GM12878 (cell line): ENCODE measurements around the gene PHACTR3. TPM values are rescaled to one million over a fixed set of nuclear protein-coding genes. Genes with fewer than 3 reads are reported as not detected.

Source experiments
- ATAC-seq: fragments of 200-7000 bp; cut with Tn5 transposase; 3 replicates; pipeline ENCODE4 v1.9.1; 2020; ENCODE audit warnings: mild to moderate bottlenecking, moderate library complexity
- BruUV-seq: library from RNA; stranded (reverse); fragments of 400-500 nt; replicated peaks from 2 replicates; lab custom pipeline; 2021; lab: Mats Ljungman, UMichigan
- CTCF ChIA-PET: fragments of 300-600 bp; sonication (Branson Sonifier 250); formaldehyde crosslinking; extraction: SDS; loops from one replicate; lab custom pipeline; 2021; ENCODE audit warnings: inconsistent platforms; lab: Yijun Ruan, JAX
- POLR2A ChIA-PET: fragments of 350-600 bp; formaldehyde crosslinking; extraction: SDS; loops from one replicate; lab custom pipeline; 2021; ENCODE audit warnings: inconsistent platforms; lab: Charles Lee
- RAD21 ChIA-PET: fragments of 300-600 bp; sonication (Branson Sonifier 250); formaldehyde crosslinking; loops from one replicate; lab custom pipeline; 2023; ENCODE audit warnings: antibody characterized with exemption; ENCODE audit not compliant: unreplicated experiment; lab: Charles Lee
- SMC1A ChIA-PET: fragments of 300-600 bp; sonication (Branson Sonifier 250); formaldehyde crosslinking; loops from one replicate; lab custom pipeline; 2023; ENCODE audit not compliant: unreplicated experiment, uncharacterized antibody; lab: Charles Lee
- DNase-seq: peaks from one replicate; pipeline ENCODE4 v3.0.0-alpha.2; 2011; ENCODE audit warnings: low read depth, low spot score
- FAIRE-seq: peaks from 3 replicates; lab custom pipeline; 2011; peaks lifted over from hg19 to GRCh38; lab: Jason Lieb, UNC
- H2AFZ ChIP-seq: 2 replicates; pipeline ENCODE4 v1.6.0; 2011; ENCODE audit warnings: low read depth, low read length, control low read depth; ENCODE audit not compliant: control insufficient read depth
- H3K27ac ChIP-seq: 2 replicates; pipeline ENCODE4 v1.5.1; 2011; ENCODE audit warnings: control low read depth; ENCODE audit not compliant: control insufficient read depth, insufficient read depth
- H3K27me3 ChIP-seq, 2 experiments: replicated peaks in 1 of 2; 2 replicates each; pipeline versions ENCODE4 v1.6.0 to v1.6.1; 2011; ENCODE audit warnings: low read length in 1 of 2; ENCODE audit not compliant: control insufficient read depth in 2 of 2, insufficient read depth in 2 of 2
- H3K36me3 ChIP-seq, 2 experiments: 2 replicates each; pipeline ENCODE4 v1.5.1; 2011; ENCODE audit warnings: low read length in 1 of 2; ENCODE audit not compliant: control insufficient read depth in 2 of 2, insufficient read depth in 2 of 2
- H3K4me1 ChIP-seq: 2 replicates; pipeline ENCODE4 v1.6.1; 2011; ENCODE audit warnings: mild to moderate bottlenecking, low read length, moderate library complexity, mixed read lengths; ENCODE audit not compliant: control insufficient read depth, insufficient read depth
- H3K4me2 ChIP-seq: 2 replicates; pipeline ENCODE4 v1.6.0; 2011; ENCODE audit warnings: control low read depth; ENCODE audit not compliant: control insufficient read depth, insufficient read depth
- H3K4me3 ChIP-seq: fragments of 200-600 bp; sonication (generic); 2 replicates; pipeline ENCODE4 v1.5.1; 2016
- H3K79me2 ChIP-seq: 2 replicates; pipeline ENCODE4 v1.6.0; 2011; ENCODE audit warnings: low read length; ENCODE audit not compliant: control insufficient read depth, insufficient read depth
- H3K9ac ChIP-seq: 2 replicates; pipeline ENCODE4 v1.8.0; 2011; ENCODE audit warnings: low read length, control low read depth, mixed read lengths; ENCODE audit not compliant: control insufficient read depth, insufficient read depth
- H3K9me3 ChIP-seq: replicated peaks from 3 replicates; pipeline ENCODE4 v1.5.1; 2011; ENCODE audit warnings: mild to moderate bottlenecking, low read length; ENCODE audit not compliant: control insufficient read depth, insufficient read depth
- H4K20me1 ChIP-seq: 2 replicates; pipeline ENCODE4 v1.6.0; 2011; ENCODE audit not compliant: control insufficient read depth, insufficient read depth
- ASH2L ChIP-seq: fragments of 300-600, 200-600 bp; sonication (generic); IDR thresholded peaks from 2 replicates; pipeline ENCODE4 v1.6.1; 2017; ENCODE audit warnings: low read depth, mild to moderate bottlenecking, borderline replicate concordance
- BMI1 ChIP-seq: fragments of 450-650 bp; IDR thresholded peaks from 2 replicates; pipeline ENCODE4 v1.6.1; 2016; ENCODE audit warnings: mild to moderate bottlenecking, moderate library complexity, borderline replicate concordance
- CBFB ChIP-seq: IDR thresholded peaks from 2 replicates; pipeline ENCODE4 v1.6.1; 2016; ENCODE audit warnings: antibody characterized with exemption, low read depth
- CBX3 ChIP-seq: fragments of 200-600 bp; sonication (generic); IDR thresholded peaks from 2 replicates; pipeline ENCODE4 v1.6.1; 2016; ENCODE audit warnings: low read depth, borderline replicate concordance
- CEBPB ChIP-seq, 2 experiments: fragments of 150-350 bp in 1 of 2; IDR thresholded peaks; 2 replicates each; pipeline ENCODE4 v1.6.1; 2012 to 2014; ENCODE audit warnings: low read depth in 2 of 2, low read length in 2 of 2, borderline replicate concordance in 1 of 2, inconsistent platforms in 1 of 2
- EGR1 ChIP-seq, 2 experiments: IDR thresholded peaks; 1 replicate in 1 of 2; 2 replicates in 1 of 2; pipeline ENCODE4 v1.6.1; 2011 to 2012; ENCODE audit warnings: low read depth in 2 of 2, low read length in 2 of 2, borderline replicate concordance in 1 of 2, mild to moderate bottlenecking in 1 of 2, moderate library complexity in 1 of 2
- EZH2 ChIP-seq: IDR thresholded peaks from 2 replicates; pipeline ENCODE4 v1.6.1; 2012; ENCODE audit warnings: low read depth, mild to moderate bottlenecking, control low read depth, inconsistent platforms, low read length, borderline replicate concordance; ENCODE audit not compliant: control insufficient read depth
- HDAC6 ChIP-seq: fragments of 200-600 bp; sonication (generic); IDR thresholded peaks from one replicate; pipeline ENCODE4 v1.8.0; 2017; ENCODE audit warnings: antibody characterized with exemption; ENCODE audit not compliant: unreplicated experiment
- MYC ChIP-seq: IDR thresholded peaks from 2 replicates; pipeline ENCODE4 v1.6.1; 2011; ENCODE audit warnings: mild to moderate bottlenecking, low read length, moderate library complexity, inconsistent platforms; ENCODE audit not compliant: insufficient read depth, insufficient replicate concordance, insufficient read length, severe bottlenecking
- NFYB ChIP-seq: IDR thresholded peaks from 2 replicates; pipeline ENCODE4 v1.6.1; 2011; ENCODE audit warnings: low read depth, mild to moderate bottlenecking, low read length, improper control_type of control experiment, moderate library complexity; ENCODE audit not compliant: insufficient read depth
- NR2C1 ChIP-seq: fragments of 450-650 bp; IDR thresholded peaks from 2 replicates; pipeline ENCODE4 v1.6.1; 2017; ENCODE audit warnings: antibody characterized with exemption, mild to moderate bottlenecking, moderate library complexity
- NR2F1 ChIP-seq: fragments of 450-650 bp; conservative IDR thresholded peaks from 2 replicates; pipeline ENCODE4 v1.6.1; 2017; ENCODE audit warnings: mild to moderate bottlenecking
- SKIL ChIP-seq: fragments of 450-650 bp; IDR thresholded peaks from 2 replicates; pipeline ENCODE4 v1.6.1; 2017; ENCODE audit warnings: mild to moderate bottlenecking, low read depth, inconsistent platforms; ENCODE audit not compliant: poor library complexity, severe bottlenecking
- STAT3 ChIP-seq: IDR thresholded peaks from 2 replicates; pipeline ENCODE4 v1.6.1; 2011; ENCODE audit warnings: low read depth, low read length, improper control_type of control experiment
- TARDBP ChIP-seq: IDR thresholded peaks from 2 replicates; pipeline ENCODE4 v1.6.1; 2016; ENCODE audit warnings: borderline replicate concordance
- ZNF384 ChIP-seq: IDR thresholded peaks from 2 replicates; pipeline ENCODE4 v1.6.1; 2012; ENCODE audit warnings: low read depth, mild to moderate bottlenecking, low read length, improper control_type of control experiment, borderline replicate concordance
- WGBS: methylation state at CpG from one replicate; pipeline ENCODE4 v1.1.6; 2016; ENCODE audit warnings: low lambda C conversion rate; ENCODE audit not compliant: insufficient replicate concordance, insufficient coverage; ENCODE audit errors: missing lambda C conversion rate; 5-methylcytosine and 5-hydroxymethylcytosine counted together
- in situ Hi-C: fragments of 300-500 bp; cut with MboI; formaldehyde crosslinking; loops from 9 replicates; pipeline ENCODE4 v1.14.3; 2018; ENCODE audit warnings: mixed read lengths
- intact Hi-C: fragments of 100-400 bp; cut with micrococcal nuclease; formaldehyde crosslinking; loops from one replicate; pipeline ENCODE4 v1.14.2; 2022; ENCODE audit not compliant: unreplicated experiment
- polyA plus RNA-seq, 11 experiments: library from polyadenylated mRNA; depleted of rRNA in 4 of 11; unstranded in 6 of 11; stranded (reverse) in 5 of 11; fragments of >200 nt; fragmentation: Nextera tagmentation in 4 of 11; fragmentation: Illumina TruSeq in 1 of 11; extraction: Ambion mirVana in 4 of 11; extraction: Trizol in 1 of 11; gene quantifications; 1 replicate in 1 of 11; 2 replicates in 10 of 11; pipeline versions ENCODE4 v1.2.1 to v1.2.3, GENCODE V29; 2011 to 2016; ENCODE audit warnings: inconsistent platforms in 2 of 11, missing spikeins in 2 of 11, low read depth in 1 of 11
- total RNA-seq, 4 experiments: library from RNA; depleted of rRNA in 3 of 4; stranded (reverse); fragments of >200 nt in 3 of 4; fragmentation: Illumina TruSeq in 1 of 4; extraction: Trizol in 1 of 4; gene quantifications; 2 replicates each; pipeline versions ENCODE4 v1.2.1 to v1.2.3, GENCODE V29; 2013 to 2021
- TF ChIP-seq, protein P1 (sequence below): IDR thresholded peaks from 2 replicates; pipeline ENCODE4 v1.6.1; 2012; ENCODE audit warnings: low read depth, low read length, improper control_type of control experiment

The PHACTR3 gene
- total and polyA plus RNA-seq, 10 of the 15 experiments (the other 5 are each of a cell fraction or from before 2014, with no cell fraction given), result 0.17 to 2.7 (median 0.27) TPM; not detected in 1

- TF ChIP-seq SKIL (no peak), EZH2 (no peak), EGR1 (IDR thresholded peaks at IDR 0.05; ENCODE audit: borderline replicate concordance in 1 of 2, low read depth in 2 of 2, low read length in 2 of 2) (no peak), NFYB (no peak)
These were observed 170.8 kb downstream of the PHACTR3 start (continued) for GRCh38 chr20:59774921-59775686.

DNA sequence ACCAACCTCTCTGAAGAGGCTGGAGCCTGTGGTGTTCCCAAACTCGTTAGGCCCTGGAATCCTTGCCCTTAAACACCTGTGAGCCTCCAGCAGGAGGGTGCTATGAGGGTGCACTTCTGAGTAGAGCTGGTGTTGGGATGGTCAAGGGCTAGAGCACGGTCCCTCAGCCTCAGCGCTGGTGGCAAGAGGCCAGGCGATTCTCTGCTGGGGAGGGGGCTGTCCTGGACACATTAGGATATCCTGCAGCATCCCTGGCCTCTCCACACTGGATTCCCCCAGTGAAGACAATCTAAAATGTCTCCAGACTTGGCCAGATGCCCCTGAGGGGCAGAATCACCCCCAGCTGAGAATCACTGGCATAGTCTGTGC is 171.3 kb downstream of the PHACTR3 start:
- in situ Hi-C loops, result loop anchor here (25.0 kb wide), 1 partner anchor 1562 kb away; no protein-coding TSS in a partner anchor

More for the DNA sequence above, 171.3 kb downstream of the PHACTR3 start:
- FAIRE-seq, result no peak
- ChIA-PET RAD21 (no interaction called here), POLR2A (no interaction called here), SMC1A (no interaction called here), CTCF (interaction anchor here (1.1 kb wide), 1 partner anchor 43 kb away, joined by 3 read pairs; no protein-coding TSS in a partner anchor)
- DNase-seq, result no peak
- no peak overlapping the region for H3K4me2 ChIP-seq
- no peak overlapping the region for H2AFZ ChIP-seq
- no peaks in the 10 kb centered on the region for H3K79me2 ChIP-seq
- BruUV-seq, result no TSS peak
- no peaks in the 10 kb centered on the region for H3K9me3 ChIP-seq
- no peak overlapping the region for H3K9ac ChIP-seq
- intact Hi-C loops, result no loop called here
- no peaks in the 10 kb centered on the region for H3K27me3 ChIP-seq
- 28% methylated on average over 4 of the region's 4 CpGs for WGBS
- no peaks in the 10 kb centered on the region for H3K36me3 ChIP-seq
- TF ChIP-seq CBX3 (no peak), NR2F1 (no peak), MYC (no peak), NR2C1 (no peak), ZNF384 (no peak), TARDBP (no peak), ASH2L (no peak), BMI1 (no peak), CBFB (no peak), HDAC6 (no peak), CEBPB (IDR thresholded peaks at IDR 0.05; ENCODE audit: borderline replicate concordance in 1 of 2, low read depth in 2 of 2, low read length in 2 of 2) (no peak), STAT3 (no peak)
- TF ChIP-seq, protein P1, sequence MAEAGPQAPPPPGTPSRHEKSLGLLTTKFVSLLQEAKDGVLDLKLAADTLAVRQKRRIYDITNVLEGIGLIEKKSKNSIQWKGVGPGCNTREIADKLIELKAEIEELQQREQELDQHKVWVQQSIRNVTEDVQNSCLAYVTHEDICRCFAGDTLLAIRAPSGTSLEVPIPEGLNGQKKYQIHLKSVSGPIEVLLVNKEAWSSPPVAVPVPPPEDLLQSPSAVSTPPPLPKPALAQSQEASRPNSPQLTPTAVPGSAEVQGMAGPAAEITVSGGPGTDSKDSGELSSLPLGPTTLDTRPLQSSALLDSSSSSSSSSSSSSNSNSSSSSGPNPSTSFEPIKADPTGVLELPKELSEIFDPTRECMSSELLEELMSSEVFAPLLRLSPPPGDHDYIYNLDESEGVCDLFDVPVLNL, result no peak
- H3K27ac ChIP-seq, result no peak overlapping the region
- no peak overlapping the region for H3K4me3 ChIP-seq
- no peaks in the 10 kb centered on the region for H4K20me1 ChIP-seq
- no peaks in the 10 kb centered on the region for H3K4me1 ChIP-seq
- ATAC-seq, result no peak
